HEK293T (cell line): ENCODE data around the gene SPDL1.

Experiments used
- ARNT ChIP-seq: fragments of 450-650 bp; IDR thresholded peaks from 2 replicates; pipeline ENCODE4 v1.6.1; 2017; ENCODE audit warnings: mild to moderate bottlenecking
- BHLHE40 ChIP-seq: fragments of 450-650 bp; IDR thresholded peaks from 2 replicates; pipeline ENCODE4 v1.6.1; 2016; ENCODE audit warnings: mild to moderate bottlenecking, moderate library complexity, borderline replicate concordance
- FOXA1 ChIP-seq: fragments of 450-650 bp; IDR thresholded peaks from 2 replicates; pipeline ENCODE4 v1.6.1; 2016; ENCODE audit warnings: mild to moderate bottlenecking
- FOXK2 ChIP-seq: fragments of 450-650 bp; IDR thresholded peaks from 2 replicates; pipeline ENCODE4 v1.6.1; 2016; ENCODE audit warnings: mild to moderate bottlenecking
- HDGF ChIP-seq: fragments of 450-650 bp; IDR thresholded peaks from 2 replicates; pipeline ENCODE4 v1.6.1; 2017; ENCODE audit warnings: antibody characterized with exemption, borderline replicate concordance
- NFRKB ChIP-seq: fragments of 450-650 bp; IDR thresholded peaks from 2 replicates; pipeline ENCODE4 v1.6.1; 2016; ENCODE audit warnings: mild to moderate bottlenecking, moderate library complexity

DNA sequence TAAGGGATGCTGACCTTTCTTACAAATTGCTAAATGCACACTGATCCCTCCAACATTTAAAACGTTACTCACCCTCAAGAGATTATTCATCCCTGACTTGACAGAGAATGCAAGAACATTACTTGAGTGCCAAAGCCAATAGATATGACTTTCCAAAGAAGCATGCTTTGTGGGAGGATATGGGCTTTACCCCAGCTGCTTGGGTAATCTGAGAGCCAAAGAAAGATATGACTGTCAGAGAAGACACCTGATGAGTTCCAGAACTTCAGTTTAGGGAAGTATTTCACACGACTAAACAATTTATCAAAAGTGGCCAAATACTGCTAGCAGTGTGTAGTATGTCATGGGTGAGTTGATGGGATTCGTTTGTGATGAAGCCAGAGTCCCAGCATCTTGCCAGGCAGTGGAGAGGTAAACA, 7.4 kb upstream of the SPDL1 start:
- TF ChIP-seq NFRKB (no peak), BHLHE40 (no peak), FOXK2 (no peak), ARNT (no peak), FOXA1 (no peak), HDGF (no peak)
